ENCODE measurements around the gene CAP1. TPM values are rescaled to one million over a fixed set of nuclear protein-coding genes. Genes with fewer than 3 reads are reported as not detected.
"Not testable (repeated sequence)": the region's sequence is repeated elsewhere in the genome, so short reads cannot be mapped to it uniquely, and the experiment has no call there.

CAP1 gene
- total RNA-seq, 1 donor from 2014 or later = 252 TPM

DNA sequence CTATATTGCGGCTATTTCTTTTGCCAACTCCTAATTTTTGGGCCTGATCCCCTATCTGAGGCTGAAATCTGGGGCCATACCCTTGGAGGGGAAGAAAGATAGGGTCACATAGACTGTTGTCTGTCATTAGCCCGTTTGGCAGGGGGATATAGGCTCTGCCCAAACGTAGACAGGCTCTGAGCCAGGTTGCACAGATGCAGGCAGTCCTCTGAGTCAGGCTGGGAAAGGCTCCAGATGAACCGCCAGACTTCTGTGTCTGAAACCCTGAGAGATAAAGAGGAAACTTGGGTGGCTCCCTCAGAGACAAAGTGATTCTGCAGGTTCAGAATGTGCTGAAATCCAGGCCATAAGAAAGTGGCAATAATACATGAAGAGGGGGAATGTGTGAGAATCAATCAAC lies 4.0 kb upstream of the CAP1 start:
- no peaks in the 10 kb centered on the region for H3K27me3 ChIP-seq
- no peaks in the 10 kb centered on the region for H3K9me3 ChIP-seq
- H3K36me3 ChIP-seq = no peaks in the 10 kb centered on the region
- peaks cover 7 to 18% of the 10 kb centered on the region in 2 donors for H3K4me1 ChIP-seq
- H3K4me3 ChIP-seq = no peak overlapping the region
- H3K27ac ChIP-seq = peak overlapping the region; percentile 70 to 99
- intact Hi-C loops (cut with DNase I) = loop anchor here (5.0 to 10.0 kb wide), 3 partner anchors 82 to 402 kb away; partner anchors contain the start of genes HEYL, MFSD2A and TRIT1
- peak; percentile 46 to 85 for DNase-seq (ENCODE audit: low spot score in 2 of 2)
- TF ChIP-seq CTCF (IDR thresholded peaks at IDR 0.05) = no peak

- H3K4me3 ChIP-seq; H3K9me3 ChIP-seq; H3K36me3 ChIP-seq; DNase-seq (ENCODE audit: low spot score in 2 of 2); H3K27me3 ChIP-seq: not testable (repeated sequence)
- intact Hi-C loops (cut with DNase I) = loop anchor here (5.0 to 10.0 kb wide), 3 partner anchors 82 to 402 kb away; partner anchors contain the start of genes HEYL, MFSD2A and TRIT1
- peak overlapping the region; percentile 70 to 99 for H3K27ac ChIP-seq
- peaks cover 11 to 22% of the 10 kb centered on the region in 2 donors for H3K4me1 ChIP-seq
Observed at GRCh38 chr1:40037254-40037653, 3.3 kb upstream of the CAP1 start.

- DNase-seq (ENCODE audit: low spot score in 2 of 2) = no peak
- intact Hi-C loops (cut with DNase I) = loop anchor here (5.0 to 10.0 kb wide), 3 partner anchors 84 to 404 kb away; partner anchors contain the start of genes HEYL, MFSD2A and TRIT1
- Histone ChIP-seq H3K27ac (peak overlapping the region; percentile 99 to 100), H3K27me3 (no peaks in the 10 kb centered on the region), H3K9me3 (no peaks in the 10 kb centered on the region), H3K4me1 (peaks cover 20 to 33% of the 10 kb centered on the region in 2 donors), H3K36me3 (no peaks in the 10 kb centered on the region), H3K4me3 (no peak overlapping the region)
- TF ChIP-seq CTCF (IDR thresholded peaks at IDR 0.05) = no peak
Observed at GRCh38 chr1:40038697-40039096, 1.8 kb upstream of the CAP1 start.

- no peaks in the 10 kb centered on the region for H3K36me3 ChIP-seq
- peaks cover 20 to 37% of the 10 kb centered on the region in 2 donors for H3K4me1 ChIP-seq
- TF ChIP-seq CTCF (IDR thresholded peaks at IDR 0.05) = peak in 2 of 3 experiments; percentile 6 to 43
- intact Hi-C loops (cut with DNase I) = loop anchor here (5.0 to 10.0 kb wide), 3 partner anchors 84 to 404 kb away; partner anchors contain the start of genes HEYL, MFSD2A and TRIT1
- peak overlapping the region; percentile 99 to 100 for H3K27ac ChIP-seq
- no peaks in the 10 kb centered on the region for H3K9me3 ChIP-seq
- H3K27me3 ChIP-seq = no peaks in the 10 kb centered on the region
- no peak for DNase-seq (ENCODE audit: low spot score in 2 of 2)
- H3K4me3 ChIP-seq = peak overlapping the region; percentile 89 to 92
Observed at GRCh38 chr1:40039245-40039756, 1.2 kb upstream of the CAP1 start.

DNA sequence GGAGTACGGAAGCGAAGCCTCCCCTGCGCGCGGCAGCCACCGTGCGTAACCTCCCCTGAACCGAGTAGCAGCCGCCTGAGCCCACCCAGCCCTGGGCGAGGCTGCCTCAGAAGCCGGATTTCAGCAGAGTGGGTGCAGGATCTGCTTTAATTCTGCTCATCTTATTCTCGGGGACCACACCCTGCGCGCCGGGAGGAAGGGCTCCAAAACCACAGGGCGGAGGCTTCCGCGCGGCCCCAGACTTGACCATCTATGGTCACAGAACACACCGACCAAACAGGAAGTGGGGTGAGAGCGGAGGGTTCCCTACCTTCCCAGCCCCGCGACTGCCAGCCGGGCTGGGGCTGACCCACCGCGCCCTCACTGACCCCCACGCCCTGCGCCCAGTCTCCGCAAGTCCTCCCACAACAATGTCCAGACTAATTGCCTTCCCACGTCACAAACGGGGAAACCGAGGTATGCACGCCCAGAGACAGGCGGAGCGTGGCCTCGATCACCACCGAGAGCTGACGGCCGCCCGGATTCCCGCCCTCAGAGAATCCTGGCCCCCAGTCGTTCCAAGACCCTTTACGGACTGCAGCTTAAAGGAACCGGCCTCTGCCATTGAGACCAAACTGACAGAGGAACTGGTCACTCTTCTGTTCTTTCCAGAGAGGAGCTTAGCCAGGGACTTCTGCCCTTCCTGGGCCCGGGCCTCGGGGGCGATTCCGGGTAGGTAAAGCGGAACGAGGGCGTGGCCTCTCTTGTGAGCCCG lies 595 bp upstream of the CAP1 start:
- Histone ChIP-seq H3K27me3 (no peaks in the 10 kb centered on the region), H3K27ac (peak overlapping the region; percentile 99 to 100), H3K36me3 (no peaks in the 10 kb centered on the region), H3K9me3 (no peaks in the 10 kb centered on the region), H3K4me1 (peaks cover 20 to 38% of the 10 kb centered on the region in 2 donors), H3K4me3 (peak overlapping the region; percentile 89 to 92)
- no peak for TF ChIP-seq CTCF (IDR thresholded peaks at IDR 0.05)
- intact Hi-C loops (cut with DNase I) = loop anchor here (2.0 to 10.0 kb wide), 5 partner anchors 85 to 1175 kb away; partner anchors contain the start of genes HEYL, MFSD2A and TRIT1
- DNase-seq (ENCODE audit: low spot score in 2 of 2) = peak; percentile 70 to 94

DNA sequence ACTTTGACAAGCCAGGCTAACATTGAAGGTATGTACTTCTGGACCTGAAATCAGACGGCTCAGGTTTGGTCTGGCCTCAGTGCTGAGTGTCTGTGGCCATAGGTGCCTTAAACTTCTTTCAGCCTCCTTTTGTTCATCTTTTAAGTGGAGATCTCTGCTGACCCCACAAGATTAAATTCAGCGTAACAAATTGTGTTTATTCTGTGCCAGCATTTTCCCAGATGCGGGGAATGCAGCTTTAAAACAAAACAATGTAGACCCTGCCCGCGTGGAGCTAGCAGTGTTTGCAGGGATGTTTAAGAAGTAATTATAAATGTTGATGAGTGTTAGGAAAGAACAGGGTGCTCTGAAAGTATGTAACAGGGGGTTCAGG lies 923 bp downstream of the CAP1 start:
- H3K36me3 ChIP-seq = no peaks in the 10 kb centered on the region
- H3K4me3 ChIP-seq = peak overlapping the region; percentile 89 to 92
- H3K27ac ChIP-seq = peak overlapping the region; percentile 93 to 100
- no peak for DNase-seq (ENCODE audit: low spot score in 2 of 2)
- H3K9me3 ChIP-seq = no peaks in the 10 kb centered on the region
- intact Hi-C loops (cut with DNase I) = loop anchor here (2.0 to 10.0 kb wide), 2 partner anchors 223 to 1177 kb away; no protein-coding TSS in a partner anchor
- H3K4me1 ChIP-seq = peaks cover 15 to 46% of the 10 kb centered on the region in 2 donors
- H3K27me3 ChIP-seq = no peaks in the 10 kb centered on the region
- TF ChIP-seq CTCF (IDR thresholded peaks at IDR 0.05) = no peak

Data from ascending aorta (tissue), 2 donors.